Upper lobe of right lung (tissue), 1 donor: ENCODE measurements around the gene ITPRIP. TPM values are rescaled to one million over a fixed set of nuclear protein-coding genes. Genes with fewer than 3 reads are reported as not detected.

Experiments
- ATAC-seq: fragments of 200-7000 bp; cut with Tn5 transposase; one replicate; pipeline ENCODE4 v1.9.1; 2020; ENCODE audit warnings: mild to moderate bottlenecking, moderate library complexity
- DNase-seq: peaks from one replicate; pipeline ENCODE4 v3.0.0-alpha.2; 2020
- H3K27ac ChIP-seq: fragments of 200-600 bp; one replicate; pipeline ENCODE4 v1.8.0; 2022
- H3K27me3 ChIP-seq: fragments of 200-600 bp; one replicate; pipeline ENCODE4 v1.8.0; 2022; ENCODE audit warnings: mild to moderate bottlenecking
- H3K36me3 ChIP-seq: fragments of 200-600 bp; one replicate; pipeline ENCODE4 v1.8.0; 2022
- H3K4me1 ChIP-seq: fragments of 200-600 bp; one replicate; pipeline ENCODE4 v1.8.0; 2022
- H3K4me3 ChIP-seq: fragments of 200-600 bp; one replicate; pipeline ENCODE4 v1.8.0; 2022; ENCODE audit warnings: mild to moderate bottlenecking
- H3K9me3 ChIP-seq: fragments of 200-600 bp; one replicate; pipeline ENCODE4 v1.8.0; 2022
- CTCF ChIP-seq: fragments of 200-600 bp; IDR thresholded peaks from one replicate; pipeline ENCODE4 v1.8.0; 2022; ENCODE audit warnings: antibody characterized with exemption
- intact Hi-C: fragments of 100-400 bp; cut with DNase I; formaldehyde crosslinking; loops from one replicate; pipeline ENCODE4 v1.11.0; 2022
- total RNA-seq: library from RNA; stranded (reverse); fragmentation: NEBNext Ultra II Directional; extraction: Animal tissue kit (Norgen Biotek cat#: 25700); gene quantifications from one replicate; pipeline ENCODE4 v1.2.1, GENCODE V29; 2021
- donor health status: DM: no; HTN: yes; CAD: no; lungs with severe emphysema.

Gene ITPRIP
- total RNA-seq, 1 donor from 2014 or later = 34.4 TPM

DNA sequence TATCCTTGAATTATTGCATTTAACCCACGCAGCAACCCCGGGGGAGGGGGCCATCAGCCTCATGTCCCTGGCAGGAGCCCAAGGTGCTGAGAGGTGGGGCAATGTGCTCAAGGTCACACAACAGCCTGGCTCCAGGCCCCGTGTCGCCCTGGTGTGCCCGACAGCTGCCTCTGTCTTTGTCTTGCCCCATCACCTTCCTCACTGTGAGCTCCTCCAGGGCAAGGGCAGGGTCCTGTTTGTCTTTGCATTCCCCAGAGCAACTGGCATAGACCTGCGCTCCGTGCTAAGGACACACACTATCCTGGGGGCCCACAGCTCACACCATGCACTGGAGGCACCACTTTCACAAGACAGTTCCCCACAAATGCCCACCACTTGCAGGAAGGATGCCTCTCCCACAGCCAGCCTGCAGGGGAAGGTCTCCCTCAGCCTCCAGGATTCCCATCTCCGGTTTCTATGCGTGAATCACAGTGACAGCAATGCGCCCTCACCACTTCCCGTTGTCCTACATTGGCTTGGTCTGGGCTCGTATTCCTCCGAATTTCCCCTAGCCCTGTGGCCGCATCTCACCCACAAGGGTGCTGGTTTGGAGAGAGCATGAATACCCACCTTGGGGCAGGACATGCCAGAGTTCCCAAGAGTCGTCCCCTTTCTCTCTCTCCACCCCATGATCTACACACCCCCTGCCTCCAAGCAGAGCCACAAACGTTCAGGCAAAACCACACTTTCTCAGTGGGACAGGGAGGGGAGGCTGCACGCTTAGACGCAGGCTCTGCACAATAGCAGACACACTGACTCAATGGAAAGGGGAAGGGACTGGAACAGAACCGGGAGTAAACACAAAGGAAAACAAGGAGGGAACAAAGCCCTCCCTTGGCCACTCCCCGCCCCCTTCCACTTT is 10.3 kb downstream of the ITPRIP start:
- intact Hi-C loops = no loop called here
- Histone ChIP-seq H3K27me3 (no peaks in the 10 kb centered on the region), H3K4me3 (no peak overlapping the region), H3K36me3 (no peaks in the 10 kb centered on the region), H3K4me1 (peaks cover 100% of the 10 kb centered on the region), H3K9me3 (no peaks in the 10 kb centered on the region), H3K27ac (peak overlapping the region; percentile 91)
- ATAC-seq (peak; percentile 0), DNase-seq (no peak)
- no peak for TF ChIP-seq CTCF

- no peaks in the 10 kb centered on the region for H3K27me3 ChIP-seq
- intact Hi-C loops = no loop called here
- ATAC-seq (no peak), DNase-seq (no peak)
- H3K9me3 ChIP-seq = no peaks in the 10 kb centered on the region
- H3K4me3 ChIP-seq = no peak overlapping the region
- H3K4me1 ChIP-seq = peaks cover 100% of the 10 kb centered on the region
- H3K36me3 ChIP-seq = no peaks in the 10 kb centered on the region
- TF ChIP-seq CTCF = no peak
- H3K27ac ChIP-seq = peak overlapping the region; percentile 91
Observed at GRCh38 chr10:104326991-104327610, 11.2 kb downstream of the ITPRIP start.

GRCh38 chr10:104325436-104326435 is 12.5 kb downstream of the ITPRIP start:
- intact Hi-C loops = no loop called here
- ATAC-seq (peak; percentile 61), DNase-seq (peak; percentile 82)
- no peaks in the 10 kb centered on the region for H3K27me3 ChIP-seq
- peak overlapping the region; percentile 91 for H3K27ac ChIP-seq
- no peaks in the 10 kb centered on the region for H3K9me3 ChIP-seq
- no peak for TF ChIP-seq CTCF
- peak overlapping the region; percentile 25 for H3K4me3 ChIP-seq
- H3K36me3 ChIP-seq = no peaks in the 10 kb centered on the region
- H3K4me1 ChIP-seq = peaks cover 100% of the 10 kb centered on the region

DNA sequence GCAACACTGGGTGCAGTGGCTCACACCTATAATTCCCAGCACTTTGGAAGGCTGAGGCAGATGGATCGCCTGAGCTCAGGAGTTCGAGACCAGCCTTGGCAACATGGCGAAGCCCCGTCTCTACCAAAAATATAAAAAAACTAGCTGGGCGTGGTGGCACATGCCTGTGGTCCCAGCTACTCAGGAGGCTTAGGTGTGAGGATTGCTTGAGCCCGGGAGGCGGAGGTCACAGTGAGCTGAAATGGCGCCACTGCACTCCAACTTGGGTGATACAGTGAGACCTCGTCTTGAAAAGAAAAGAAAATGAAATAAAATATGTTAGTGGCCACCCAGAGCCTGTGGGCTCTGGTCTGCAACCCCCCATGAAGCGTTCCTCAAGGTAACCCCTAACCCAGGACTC is 13.3 kb downstream of the ITPRIP start:
- H3K27me3 ChIP-seq = no peaks in the 10 kb centered on the region
- intact Hi-C loops = no loop called here
- no peaks in the 10 kb centered on the region for H3K36me3 ChIP-seq
- TF ChIP-seq CTCF = no peak
- H3K9me3 ChIP-seq = no peaks in the 10 kb centered on the region
- no peak overlapping the region for H3K4me3 ChIP-seq
- ATAC-seq (no peak), DNase-seq (no peak)
- H3K27ac ChIP-seq = peak overlapping the region; percentile 91
- peaks cover 100% of the 10 kb centered on the region for H3K4me1 ChIP-seq

- H3K36me3 ChIP-seq = no peaks in the 10 kb centered on the region
- no peaks in the 10 kb centered on the region for H3K27me3 ChIP-seq
- intact Hi-C loops = no loop called here
- no peak overlapping the region for H3K4me3 ChIP-seq
- peak; percentile 84 for DNase-seq
- ATAC-seq = peak; percentile 53
- peaks cover 100% of the 10 kb centered on the region for H3K4me1 ChIP-seq
- no peak for TF ChIP-seq CTCF
- H3K27ac ChIP-seq = peak overlapping the region; percentile 91
- no peaks in the 10 kb centered on the region for H3K9me3 ChIP-seq
Observed at GRCh38 chr10:104324221-104324686, 14.0 kb downstream of the ITPRIP start.
